HEK293 (cell line): ENCODE data around the gene PAIP2.

Experiments used
- CTCF ChIA-PET: fragments of 350-600 bp; formaldehyde crosslinking; extraction: SDS; loops from one replicate; lab custom pipeline; 2021; ENCODE audit warnings: antibody characterized with exemption; lab: Yijun Ruan, JAX
- POLR2A ChIA-PET: fragments of 300-600 bp; formaldehyde crosslinking; extraction: SDS; loops from one replicate; lab custom pipeline; 2020; ENCODE audit warnings: antibody characterized with exemption, inconsistent platforms; lab: Yijun Ruan, JAX
- H3K27ac ChIP-seq: fragments of 200-500 bp; sonication (Bioruptor generic); 2 replicates; pipeline ENCODE4 v1.5.1; 2014; ENCODE audit warnings: low read depth, low read length, control low read depth, inconsistent platforms; ENCODE audit errors: extremely low read depth
- H3K36me3 ChIP-seq, 2 experiments: fragments of 200-500 bp in 1 of 2; sonication (Bioruptor generic) in 1 of 2; 1 replicate in 1 of 2; 2 replicates in 1 of 2; pipeline ENCODE4 v1.5.1; 2014 to 2017; ENCODE audit warnings: inconsistent platforms in 2 of 2, low read length in 2 of 2; ENCODE audit not compliant: control insufficient read depth in 2 of 2, insufficient read depth in 1 of 2
- H3K4me1 ChIP-seq: fragments of 200-500 bp; sonication (Bioruptor generic); 2 replicates; pipeline ENCODE4 v1.5.1; 2014; ENCODE audit warnings: mild to moderate bottlenecking, low read length, inconsistent platforms; ENCODE audit not compliant: control insufficient read depth, insufficient read depth
- H3K4me3 ChIP-seq: 2 replicates; pipeline ENCODE4 v1.5.1; 2011; ENCODE audit warnings: low read depth, mild to moderate bottlenecking, control low read depth, low read length, moderate library complexity
- H3K9me3 ChIP-seq: fragments of 200-500 bp; sonication (Bioruptor generic); 2 replicates; pipeline ENCODE4 v1.5.1; 2014; ENCODE audit warnings: low read depth, low read length, inconsistent platforms; ENCODE audit not compliant: control insufficient read depth, insufficient read depth
- EGR2 ChIP-seq: fragments of 450-650 bp; formaldehyde crosslinking; IDR thresholded peaks from 2 replicates; pipeline ENCODE4 v1.5.1; 2016; ENCODE audit warnings: low read depth, missing biosample characterization, missing genetic modification characterization
- GFI1B ChIP-seq: fragments of 450-650 bp; formaldehyde crosslinking; IDR thresholded peaks from 2 replicates; pipeline ENCODE4 v1.5.1; 2016; ENCODE audit warnings: missing biosample characterization, missing genetic modification characterization
- GLIS1 ChIP-seq: fragments of 450-650 bp; formaldehyde crosslinking; IDR thresholded peaks from 2 replicates; pipeline ENCODE4 v1.5.1; 2016; ENCODE audit warnings: missing biosample characterization, missing genetic modification characterization
- SP2 ChIP-seq: fragments of 450-650 bp; formaldehyde crosslinking; IDR thresholded peaks from 2 replicates; pipeline ENCODE4 v1.5.1; 2016; ENCODE audit warnings: missing biosample characterization, missing genetic modification characterization
- WT1 ChIP-seq: fragments of 450-650 bp; formaldehyde crosslinking; IDR thresholded peaks from 2 replicates; pipeline ENCODE4 v1.5.1; 2016; ENCODE audit warnings: missing biosample characterization, missing genetic modification characterization
- ZBTB17 ChIP-seq: fragments of 450-650 bp; formaldehyde crosslinking; IDR thresholded peaks from 2 replicates; pipeline ENCODE4 v1.5.1; 2016; ENCODE audit warnings: missing biosample characterization, missing genetic modification characterization
- ZBTB8A ChIP-seq: fragments of 450-650 bp; formaldehyde crosslinking; IDR thresholded peaks from 2 replicates; pipeline ENCODE4 v1.5.1; 2016; ENCODE audit warnings: missing biosample characterization, missing genetic modification characterization
- ZFHX2 ChIP-seq: fragments of 450-650 bp; formaldehyde crosslinking; conservative IDR thresholded peaks from 2 replicates; pipeline ENCODE4 v1.5.1; 2016; ENCODE audit warnings: missing biosample characterization, missing genetic modification characterization
- ZNF169 ChIP-seq: fragments of 450-650 bp; formaldehyde crosslinking; IDR thresholded peaks from 2 replicates; pipeline ENCODE4 v1.5.1; 2016; ENCODE audit warnings: missing biosample characterization, missing genetic modification characterization
- ZNF24 ChIP-seq: fragments of 450-650 bp; formaldehyde crosslinking; IDR thresholded peaks from 2 replicates; pipeline ENCODE4 v1.5.1; 2016; ENCODE audit warnings: missing biosample characterization, missing genetic modification characterization
- ZNF302 ChIP-seq: fragments of 450-650 bp; formaldehyde crosslinking; IDR thresholded peaks from 2 replicates; pipeline ENCODE4 v1.5.1; 2016; ENCODE audit warnings: missing biosample characterization, missing genetic modification characterization, low read depth
- ZNF341 ChIP-seq: fragments of 450-650 bp; formaldehyde crosslinking; IDR thresholded peaks from 2 replicates; pipeline ENCODE4; 2016; ENCODE audit warnings: low read depth, missing biosample characterization, missing genetic modification characterization
- ZNF350 ChIP-seq: fragments of 450-650 bp; formaldehyde crosslinking; IDR thresholded peaks from 2 replicates; pipeline ENCODE4 v1.5.0; 2017; ENCODE audit warnings: missing biosample characterization, mild to moderate bottlenecking, missing genetic modification characterization
- ZNF366 ChIP-seq: fragments of 450-650 bp; formaldehyde crosslinking; conservative IDR thresholded peaks from 2 replicates; pipeline ENCODE4 v1.5.1; 2016; ENCODE audit warnings: missing biosample characterization, missing genetic modification characterization
- ZNF596 ChIP-seq: fragments of 450-650 bp; IDR thresholded peaks from 2 replicates; pipeline ENCODE4 v1.5.0; 2018; ENCODE audit warnings: missing biosample characterization, mild to moderate bottlenecking, missing genetic modification characterization, moderate library complexity
- TF ChIP-seq, protein P1 (sequence below): fragments of 450-650 bp; formaldehyde crosslinking; IDR thresholded peaks from 2 replicates; pipeline ENCODE4 v1.5.1; 2016; ENCODE audit warnings: missing biosample characterization, missing genetic modification characterization, low read depth
- TF ChIP-seq, protein P2 (sequence below): fragments of 450-650 bp; formaldehyde crosslinking; IDR thresholded peaks from 2 replicates; pipeline ENCODE4 v1.5.1; 2016; ENCODE audit warnings: missing biosample characterization, missing genetic modification characterization
- TF ChIP-seq, protein P3 (sequence below): fragments of 450-650 bp; formaldehyde crosslinking; IDR thresholded peaks from 2 replicates; pipeline ENCODE4 v1.5.1; 2017; ENCODE audit warnings: missing biosample characterization, missing genetic modification characterization
- TF ChIP-seq, protein P4 (sequence below): fragments of 450-650 bp; formaldehyde crosslinking; IDR thresholded peaks from 2 replicates; pipeline ENCODE4 v1.5.1; 2016; ENCODE audit warnings: missing biosample characterization, missing genetic modification characterization

PAIP2 gene

DNA sequence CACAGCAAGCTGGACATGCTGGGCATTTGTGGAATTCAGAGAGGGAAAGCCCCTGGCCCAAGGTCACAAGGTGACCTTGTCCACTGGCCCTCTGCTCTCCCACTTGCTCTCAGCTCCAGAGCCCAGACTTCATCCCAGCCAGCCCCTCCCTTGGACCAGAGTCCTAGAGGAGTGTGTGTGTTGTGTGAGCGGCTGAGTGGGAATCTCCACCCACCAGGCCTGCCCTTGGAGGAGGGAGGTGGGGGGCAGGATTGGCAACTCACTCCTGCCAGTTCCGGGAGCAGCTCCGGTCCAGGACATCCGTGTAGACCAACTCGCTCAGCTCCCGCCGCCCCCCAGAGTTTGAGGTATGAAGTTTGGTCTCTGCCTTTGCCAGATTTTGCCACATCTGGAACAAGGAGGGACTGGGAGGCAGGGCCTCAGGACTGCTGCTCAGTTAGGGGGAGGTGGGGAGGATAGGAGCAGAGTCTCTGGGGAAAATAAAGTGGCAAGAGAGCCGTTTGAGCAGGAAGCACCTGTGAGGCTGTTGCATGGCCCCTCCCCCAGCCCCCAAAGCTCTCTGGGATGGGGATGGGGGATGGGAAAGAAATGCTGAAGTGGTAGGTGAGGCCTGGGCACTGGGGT is 46.7 kb downstream of the PAIP2 start (continued):
- TF ChIP-seq, protein P1, sequence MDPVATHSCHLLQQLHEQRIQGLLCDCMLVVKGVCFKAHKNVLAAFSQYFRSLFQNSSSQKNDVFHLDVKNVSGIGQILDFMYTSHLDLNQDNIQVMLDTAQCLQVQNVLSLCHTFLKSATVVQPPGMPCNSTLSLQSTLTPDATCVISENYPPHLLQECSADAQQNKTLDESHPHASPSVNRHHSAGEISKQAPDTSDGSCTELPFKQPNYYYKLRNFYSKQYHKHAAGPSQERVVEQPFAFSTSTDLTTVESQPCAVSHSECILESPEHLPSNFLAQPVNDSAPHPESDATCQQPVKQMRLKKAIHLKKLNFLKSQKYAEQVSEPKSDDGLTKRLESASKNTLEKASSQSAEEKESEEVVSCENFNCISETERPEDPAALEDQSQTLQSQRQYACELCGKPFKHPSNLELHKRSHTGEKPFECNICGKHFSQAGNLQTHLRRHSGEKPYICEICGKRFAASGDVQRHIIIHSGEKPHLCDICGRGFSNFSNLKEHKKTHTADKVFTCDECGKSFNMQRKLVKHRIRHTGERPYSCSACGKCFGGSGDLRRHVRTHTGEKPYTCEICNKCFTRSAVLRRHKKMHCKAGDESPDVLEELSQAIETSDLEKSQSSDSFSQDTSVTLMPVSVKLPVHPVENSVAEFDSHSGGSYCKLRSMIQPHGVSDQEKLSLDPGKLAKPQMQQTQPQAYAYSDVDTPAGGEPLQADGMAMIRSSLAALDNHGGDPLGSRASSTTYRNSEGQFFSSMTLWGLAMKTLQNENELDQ (tag by site-specific recombination): no peak
- TF ChIP-seq ZNF596 (no peak), ZNF341 (tag by site-specific recombination) (peak; percentile 82), ZBTB17 (tag by site-specific recombination) (peak; percentile 30; the same call in 1 of the 2 replicates), SP2 (tag by site-specific recombination) (peak; percentile 47), ZFHX2 (tag by site-specific recombination) (peak; percentile 95), EGR2 (tag by site-specific recombination) (peak; percentile 93), ZNF302 (tag by site-specific recombination) (no peak), GFI1B (no peak), WT1 (tag by site-specific recombination) (peak; percentile 64), ZNF350 (tag by site-specific recombination) (no peak)
- TF ChIP-seq, protein P2, sequence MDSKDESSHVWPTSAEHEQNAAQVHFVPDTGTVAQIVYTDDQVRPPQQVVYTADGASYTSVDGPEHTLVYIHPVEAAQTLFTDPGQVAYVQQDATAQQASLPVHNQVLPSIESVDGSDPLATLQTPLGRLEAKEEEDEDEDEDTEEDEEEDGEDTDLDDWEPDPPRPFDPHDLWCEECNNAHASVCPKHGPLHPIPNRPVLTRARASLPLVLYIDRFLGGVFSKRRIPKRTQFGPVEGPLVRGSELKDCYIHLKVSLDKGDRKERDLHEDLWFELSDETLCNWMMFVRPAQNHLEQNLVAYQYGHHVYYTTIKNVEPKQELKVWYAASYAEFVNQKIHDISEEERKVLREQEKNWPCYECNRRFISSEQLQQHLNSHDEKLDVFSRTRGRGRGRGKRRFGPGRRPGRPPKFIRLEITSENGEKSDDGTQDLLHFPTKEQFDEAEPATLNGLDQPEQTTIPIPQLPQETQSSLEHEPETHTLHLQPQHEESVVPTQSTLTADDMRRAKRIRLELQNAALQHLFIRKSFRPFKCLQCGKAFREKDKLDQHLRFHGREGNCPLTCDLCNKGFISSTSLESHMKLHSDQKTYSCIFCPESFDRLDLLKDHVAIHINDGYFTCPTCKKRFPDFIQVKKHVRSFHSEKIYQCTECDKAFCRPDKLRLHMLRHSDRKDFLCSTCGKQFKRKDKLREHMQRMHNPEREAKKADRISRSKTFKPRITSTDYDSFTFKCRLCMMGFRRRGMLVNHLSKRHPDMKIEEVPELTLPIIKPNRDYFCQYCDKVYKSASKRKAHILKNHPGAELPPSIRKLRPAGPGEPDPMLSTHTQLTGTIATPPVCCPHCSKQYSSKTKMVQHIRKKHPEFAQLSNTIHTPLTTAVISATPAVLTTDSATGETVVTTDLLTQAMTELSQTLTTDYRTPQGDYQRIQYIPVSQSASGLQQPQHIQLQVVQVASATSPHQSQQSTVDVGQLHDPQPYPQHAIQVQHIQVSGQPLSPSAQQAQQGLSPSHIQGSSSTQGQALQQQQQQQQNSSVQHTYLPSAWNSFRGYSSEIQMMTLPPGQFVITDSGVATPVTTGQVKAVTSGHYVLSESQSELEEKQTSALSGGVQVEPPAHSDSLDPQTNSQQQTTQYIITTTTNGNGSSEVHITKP (tag by site-specific recombination): peak; percentile 39; the same call in 1 of the 2 replicates
- TF ChIP-seq, protein P3, sequence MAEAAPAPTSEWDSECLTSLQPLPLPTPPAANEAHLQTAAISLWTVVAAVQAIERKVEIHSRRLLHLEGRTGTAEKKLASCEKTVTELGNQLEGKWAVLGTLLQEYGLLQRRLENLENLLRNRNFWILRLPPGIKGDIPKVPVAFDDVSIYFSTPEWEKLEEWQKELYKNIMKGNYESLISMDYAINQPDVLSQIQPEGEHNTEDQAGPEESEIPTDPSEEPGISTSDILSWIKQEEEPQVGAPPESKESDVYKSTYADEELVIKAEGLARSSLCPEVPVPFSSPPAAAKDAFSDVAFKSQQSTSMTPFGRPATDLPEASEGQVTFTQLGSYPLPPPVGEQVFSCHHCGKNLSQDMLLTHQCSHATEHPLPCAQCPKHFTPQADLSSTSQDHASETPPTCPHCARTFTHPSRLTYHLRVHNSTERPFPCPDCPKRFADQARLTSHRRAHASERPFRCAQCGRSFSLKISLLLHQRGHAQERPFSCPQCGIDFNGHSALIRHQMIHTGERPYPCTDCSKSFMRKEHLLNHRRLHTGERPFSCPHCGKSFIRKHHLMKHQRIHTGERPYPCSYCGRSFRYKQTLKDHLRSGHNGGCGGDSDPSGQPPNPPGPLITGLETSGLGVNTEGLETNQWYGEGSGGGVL (tag by site-specific recombination): peak; percentile 52; the same call in 1 of the 2 replicates
- TF ChIP-seq, protein P4, sequence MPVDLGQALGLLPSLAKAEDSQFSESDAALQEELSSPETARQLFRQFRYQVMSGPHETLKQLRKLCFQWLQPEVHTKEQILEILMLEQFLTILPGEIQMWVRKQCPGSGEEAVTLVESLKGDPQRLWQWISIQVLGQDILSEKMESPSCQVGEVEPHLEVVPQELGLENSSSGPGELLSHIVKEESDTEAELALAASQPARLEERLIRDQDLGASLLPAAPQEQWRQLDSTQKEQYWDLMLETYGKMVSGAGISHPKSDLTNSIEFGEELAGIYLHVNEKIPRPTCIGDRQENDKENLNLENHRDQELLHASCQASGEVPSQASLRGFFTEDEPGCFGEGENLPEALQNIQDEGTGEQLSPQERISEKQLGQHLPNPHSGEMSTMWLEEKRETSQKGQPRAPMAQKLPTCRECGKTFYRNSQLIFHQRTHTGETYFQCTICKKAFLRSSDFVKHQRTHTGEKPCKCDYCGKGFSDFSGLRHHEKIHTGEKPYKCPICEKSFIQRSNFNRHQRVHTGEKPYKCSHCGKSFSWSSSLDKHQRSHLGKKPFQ (tag by site-specific recombination): peak; percentile 36
- TF ChIP-seq, all 188 proteins: peak for 13

DNA sequence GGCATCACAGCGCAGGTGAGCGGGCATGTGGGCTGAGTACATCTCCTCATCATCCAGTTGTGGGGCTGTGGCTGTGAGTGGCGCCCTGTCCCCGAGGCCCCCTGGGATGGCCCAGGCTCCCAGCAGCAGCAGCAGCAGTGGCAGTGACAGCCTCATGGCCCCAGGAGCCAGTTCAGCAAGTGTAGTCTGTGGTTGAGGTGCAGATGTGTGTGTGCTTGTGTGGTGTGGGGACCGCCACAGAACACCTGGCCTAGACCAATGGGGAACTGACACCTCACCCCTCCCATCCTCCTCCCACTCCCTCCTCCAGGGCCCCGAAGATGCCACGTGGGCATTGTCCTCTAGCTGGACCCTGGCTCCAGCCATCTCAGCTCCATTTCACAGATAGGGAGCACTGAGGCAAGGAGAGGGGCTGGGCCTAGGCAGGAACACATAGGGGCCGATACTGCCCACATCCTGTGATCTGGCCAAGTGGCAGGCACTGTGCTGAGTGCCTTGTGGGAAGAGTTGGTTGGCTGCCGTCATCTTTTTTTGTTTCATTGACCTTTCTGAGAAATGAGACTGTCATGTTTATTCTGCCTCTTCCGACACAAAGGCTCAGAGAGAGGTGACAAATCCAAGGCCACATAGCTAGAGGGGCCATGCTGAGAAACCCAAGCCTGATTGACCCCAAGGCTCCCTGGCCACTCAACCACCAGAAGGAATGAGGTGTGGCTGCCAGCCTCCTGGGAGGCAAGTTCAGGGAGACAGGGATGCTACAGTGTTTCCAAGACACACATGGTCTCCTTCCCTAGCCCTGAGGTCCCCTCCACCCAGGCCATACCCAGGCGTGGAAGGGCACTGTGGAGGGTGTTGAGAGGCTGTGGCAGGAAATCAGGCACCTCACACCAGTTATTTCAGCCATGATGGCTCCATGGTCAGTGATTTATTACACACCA is 48.3 kb downstream of the PAIP2 start, which contains the start of gene MZB1:
Gene MZB1, minus strand, starts transcription at position 213 of the 938 bp plus-strand sequence. Its CDS starts 57 bp downstream, at position 156.
- POLR2A ChIA-PET: interaction anchor here (0.6 to 1.4 kb wide), 2 partner anchors 48 to 362 kb away, joined by 4 to 5 read pairs; partner anchors contain the start of gene PAIP2
- H3K4me3 ChIP-seq: no peak within 1 kb of the TSS
- H3K9me3 ChIP-seq: no peaks in the 10 kb centered on the region
- no peaks in the 10 kb centered on the region for H3K36me3 ChIP-seq
- TF ChIP-seq ZNF366 (tag by site-specific recombination) (no peak), ZBTB8A (tag by site-specific recombination) (peak; percentile 31; the same call in 1 of the 2 replicates), ZFHX2 (tag by site-specific recombination) (peak; percentile 29; the same call in 1 of the 2 replicates), ZNF24 (no peak), ZNF169 (tag by site-specific recombination) (no peak), GLIS1 (peak; percentile 8; the same call in 1 of the 2 replicates)
- TF ChIP-seq, all 188 proteins: peak for 3
- H3K4me1 ChIP-seq: no peaks in the 10 kb centered on the region
- no peak within 1 kb of the TSS for H3K27ac ChIP-seq
- CTCF ChIA-PET: interaction anchor here (0.6 to 1.1 kb wide), 2 partner anchors 11 to 32 kb away, joined by 3 read pairs; no protein-coding TSS in a partner anchor
